Activated B cell treated with CpG ODN at 0.5 μM for 24 hours (primary cell): ENCODE data around the gene PHLPP1. TPM values are rescaled to one million over a fixed set of nuclear protein-coding genes. Genes with fewer than 3 reads are reported as not detected.

Source experiments
- ATAC-seq: fragments of 200-7000 bp; cut with Tn5 transposase; one replicate; pipeline ENCODE4 v1.10.0; 2021; ENCODE audit warnings: low read depth, mild to moderate bottlenecking, moderate library complexity
- CTCF ChIA-PET: fragments of 350-600 bp; sonication (Branson Sonifier 250); formaldehyde crosslinking; loops from one replicate; lab custom pipeline; 2021; ENCODE audit warnings: antibody characterized with exemption; lab: Charles Lee
- POLR2A ChIA-PET: fragments of 350-600 bp; sonication (Branson Sonifier 250); formaldehyde crosslinking; loops from one replicate; lab custom pipeline; 2021; ENCODE audit warnings: antibody characterized with exemption; lab: Charles Lee
- DNase-seq: peaks from one replicate; pipeline ENCODE4 v3.0.0; 2022
- H3K27ac Mint-ChIP-seq: one replicate; pipeline ENCODE4 v1.8.0; 2020; ENCODE audit warnings: mixed read lengths
- H3K27me3 Mint-ChIP-seq: one replicate; pipeline ENCODE4 v1.8.0; 2021; ENCODE audit warnings: mixed read lengths
- H3K36me3 Mint-ChIP-seq: one replicate; pipeline ENCODE4 v1.8.0; 2021; ENCODE audit warnings: low read depth, mixed read lengths
- H3K4me1 Mint-ChIP-seq: one replicate; pipeline ENCODE4 v1.8.0; 2021; ENCODE audit warnings: mixed read lengths
- H3K4me3 Mint-ChIP-seq: one replicate; pipeline ENCODE4 v1.8.0; 2020; ENCODE audit warnings: mild to moderate bottlenecking, mixed read lengths
- H3K9me3 Mint-ChIP-seq: one replicate; pipeline ENCODE4 v1.8.0; 2020; ENCODE audit warnings: mixed read lengths
- CTCF ChIP-seq: fragments of 200-600 bp; IDR thresholded peaks from one replicate; pipeline ENCODE4 v1.8.0; 2022; ENCODE audit warnings: antibody characterized with exemption, mild to moderate bottlenecking
- intact Hi-C: fragments of 100-400 bp; cut with micrococcal nuclease; formaldehyde crosslinking; loops from one replicate; pipeline ENCODE4 v1.15.1; 2024
- total RNA-seq: library from RNA; stranded (reverse); gene quantifications from 2 replicates; pipeline ENCODE4 v1.2.3, GENCODE V29; 2022

Gene PHLPP1
- total RNA-seq, 1 donor from 2014 or later = 16.1 TPM

GRCh38 chr18:62757399-62758010 is 42.2 kb downstream of the PHLPP1 start:
- DNase-seq (no peak), ATAC-seq (no peak)
- intact Hi-C loops = no loop called here
- no peak for TF ChIP-seq CTCF
- Mint-ChIP-seq H3K36me3 (no peaks in the 10 kb centered on the region), H3K9me3 (no peaks in the 10 kb centered on the region), H3K27ac (no peak overlapping the region), H3K27me3 (no peaks in the 10 kb centered on the region), H3K4me3 (no peak overlapping the region), H3K4me1 (peaks cover 3% of the 10 kb centered on the region)
- POLR2A ChIA-PET = no interaction called here
- CTCF ChIA-PET = no interaction called here

GRCh38 chr18:62758591-62758990 is 43.2 kb downstream of the PHLPP1 start:
- ATAC-seq (no peak), DNase-seq (no peak)
- no peaks in the 10 kb centered on the region for H3K9me3 Mint-ChIP-seq
- intact Hi-C loops = no loop called here
- POLR2A ChIA-PET = no interaction called here
- no peaks in the 10 kb centered on the region for H3K27me3 Mint-ChIP-seq
- CTCF ChIA-PET = no interaction called here
- peaks cover 3% of the 10 kb centered on the region for H3K4me1 Mint-ChIP-seq
- H3K27ac Mint-ChIP-seq = no peak overlapping the region
- H3K4me3 Mint-ChIP-seq = no peak overlapping the region
- H3K36me3 Mint-ChIP-seq = no peaks in the 10 kb centered on the region
- no peak for TF ChIP-seq CTCF

- ChIA-PET CTCF (no interaction called here), POLR2A (no interaction called here)
- no peak overlapping the region for H3K4me3 Mint-ChIP-seq
- no peaks in the 10 kb centered on the region for H3K36me3 Mint-ChIP-seq
- no peak for DNase-seq
- no peak for ATAC-seq
- TF ChIP-seq CTCF = no peak
- H3K4me1 Mint-ChIP-seq = peaks cover 3% of the 10 kb centered on the region
- no peaks in the 10 kb centered on the region for H3K9me3 Mint-ChIP-seq
- intact Hi-C loops = no loop called here
- H3K27me3 Mint-ChIP-seq = no peaks in the 10 kb centered on the region
- no peak overlapping the region for H3K27ac Mint-ChIP-seq
Measured at GRCh38 chr18:62759704-62760402, 44.5 kb downstream of the PHLPP1 start.

- TF ChIP-seq CTCF = no peak
- ChIA-PET POLR2A (no interaction called here), CTCF (no interaction called here)
- Mint-ChIP-seq H3K9me3 (no peaks in the 10 kb centered on the region), H3K27me3 (no peaks in the 10 kb centered on the region), H3K27ac (no peak overlapping the region), H3K4me3 (no peak overlapping the region), H3K4me1 (peaks cover 3% of the 10 kb centered on the region), H3K36me3 (no peaks in the 10 kb centered on the region)
- no peak for DNase-seq
- no peak for ATAC-seq
- intact Hi-C loops = no loop called here
Measured at GRCh38 chr18:62760403-62760734, 45.0 kb downstream of the PHLPP1 start.

- intact Hi-C loops = no loop called here
- Mint-ChIP-seq H3K36me3 (no peaks in the 10 kb centered on the region), H3K4me1 (peaks cover 10% of the 10 kb centered on the region), H3K9me3 (no peaks in the 10 kb centered on the region), H3K27me3 (no peaks in the 10 kb centered on the region), H3K27ac (no peak overlapping the region), H3K4me3 (no peak overlapping the region)
- CTCF ChIA-PET = no interaction called here
- no peak for TF ChIP-seq CTCF
- ATAC-seq (no peak), DNase-seq (no peak)
- POLR2A ChIA-PET = no interaction called here
Measured at GRCh38 chr18:62763101-62763521, 47.8 kb downstream of the PHLPP1 start.
